Breast epithelium (tissue), 3 donors: Measurements from ENCODE around the gene TSPAN2.
"Not testable (repeated sequence)": the region's sequence is repeated elsewhere in the genome, so short reads cannot be mapped to it uniquely, and the experiment has no call there.

Source experiments
- POLR2A ChIP-seq: fragments of 450-650 bp; IDR thresholded peaks from one replicate; pipeline ENCODE4 v1.6.1; 2016; ENCODE audit warnings: antibody characterized with exemption, mild to moderate bottlenecking, moderate library complexity
- TF ChIP-seq, protein P1 (sequence below), 3 donors: fragments of 450-650 bp; IDR thresholded peaks; one replicate each; pipeline ENCODE4 v1.5.1; 2016 to 2017; ENCODE audit warnings: antibody characterized with exemption in 3 of 3, mild to moderate bottlenecking in 3 of 3, moderate library complexity in 3 of 3

DNA sequence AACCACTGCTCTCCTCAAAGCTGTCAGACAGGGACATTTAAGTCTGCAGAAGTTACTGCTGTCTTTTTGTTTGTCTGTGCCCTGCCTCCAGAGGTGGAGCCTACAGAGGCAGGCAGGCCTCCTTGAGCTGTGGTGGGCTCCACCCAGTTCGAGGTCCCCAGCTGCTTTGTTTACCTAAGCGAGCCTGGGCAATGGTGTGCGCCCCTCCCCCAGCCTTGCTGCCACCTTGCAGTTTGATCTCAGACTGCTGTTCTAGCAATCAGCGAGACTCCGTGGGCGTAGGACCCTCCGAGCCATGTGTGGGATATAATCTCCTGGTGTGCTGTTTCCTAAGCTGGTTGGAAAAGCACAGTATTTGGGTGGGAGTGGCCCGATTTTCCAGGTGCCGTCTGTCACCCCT is 69.8 kb downstream of the TSPAN2 start:
- TF ChIP-seq, protein P1, sequence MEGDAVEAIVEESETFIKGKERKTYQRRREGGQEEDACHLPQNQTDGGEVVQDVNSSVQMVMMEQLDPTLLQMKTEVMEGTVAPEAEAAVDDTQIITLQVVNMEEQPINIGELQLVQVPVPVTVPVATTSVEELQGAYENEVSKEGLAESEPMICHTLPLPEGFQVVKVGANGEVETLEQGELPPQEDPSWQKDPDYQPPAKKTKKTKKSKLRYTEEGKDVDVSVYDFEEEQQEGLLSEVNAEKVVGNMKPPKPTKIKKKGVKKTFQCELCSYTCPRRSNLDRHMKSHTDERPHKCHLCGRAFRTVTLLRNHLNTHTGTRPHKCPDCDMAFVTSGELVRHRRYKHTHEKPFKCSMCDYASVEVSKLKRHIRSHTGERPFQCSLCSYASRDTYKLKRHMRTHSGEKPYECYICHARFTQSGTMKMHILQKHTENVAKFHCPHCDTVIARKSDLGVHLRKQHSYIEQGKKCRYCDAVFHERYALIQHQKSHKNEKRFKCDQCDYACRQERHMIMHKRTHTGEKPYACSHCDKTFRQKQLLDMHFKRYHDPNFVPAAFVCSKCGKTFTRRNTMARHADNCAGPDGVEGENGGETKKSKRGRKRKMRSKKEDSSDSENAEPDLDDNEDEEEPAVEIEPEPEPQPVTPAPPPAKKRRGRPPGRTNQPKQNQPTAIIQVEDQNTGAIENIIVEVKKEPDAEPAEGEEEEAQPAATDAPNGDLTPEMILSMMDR (IDR thresholded peaks at IDR 0.05): not testable (repeated sequence)
- not testable (repeated sequence) for TF ChIP-seq POLR2A
